Activated CD4-positive, alpha-beta T cell treated with anti-CD3 and anti-CD28 coated beads for 4 hours (primary cell): Measurements from ENCODE around the gene PTPN6.
A peak's percentile ranks its signal among the peaks of the same experiment; 100 is the strongest.

Experiments
- DNase-seq, 2 donors: peaks; one replicate each; pipeline ENCODE4 v3.0.0-alpha.2; 2020

Gene PTPN6

GRCh38 chr12:6942331-6942665, 8.9 kb upstream of the PTPN6 start:
- DNase-seq = no peak

- peak; percentile 77 to 78 for DNase-seq
These were observed 7.8 kb upstream of the PTPN6 start for GRCh38 chr12:6943389-6943721.

DNA sequence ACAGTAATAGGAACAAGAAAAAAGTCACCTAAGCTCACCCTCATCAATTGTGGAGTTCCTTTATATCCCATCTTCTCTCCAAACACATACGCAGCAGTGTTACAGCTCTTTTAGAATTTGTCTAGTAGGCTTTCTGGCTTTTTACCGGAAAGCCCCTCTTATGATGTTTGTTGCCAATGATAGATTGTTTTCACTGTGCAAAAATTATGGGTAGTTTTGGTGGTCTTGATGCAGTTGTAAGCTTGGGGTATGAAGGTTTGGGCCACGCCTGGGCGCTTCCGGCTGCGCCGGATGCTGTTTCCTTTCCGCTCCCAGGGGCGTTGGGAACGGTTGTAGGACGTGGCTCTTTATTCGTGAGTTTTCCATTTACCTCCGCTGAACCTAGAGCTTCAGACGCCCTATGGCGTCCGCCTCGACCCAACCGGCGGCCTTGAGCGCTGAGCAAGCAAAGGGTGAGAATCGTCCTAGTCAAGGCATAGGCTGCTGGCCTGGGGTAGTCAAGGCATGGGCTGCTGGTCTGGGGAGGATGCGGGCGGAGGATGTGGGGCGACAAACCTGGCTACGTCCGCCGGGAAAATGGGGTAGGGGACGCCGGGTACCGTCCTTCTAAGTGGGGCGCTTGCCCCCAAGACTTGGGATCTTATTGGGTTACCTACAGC, 7.3 kb upstream of the PTPN6 start, which contains the start of the genes C12orf57 and RNU7-1:
C12orf57 (plus strand) TSS at position 301 of the 659 bp plus-strand sequence; CDS start at position 401, 100 bp downstream.
RNU7-1 (plus strand) TSS at position 95 of the 659 bp plus-strand sequence.
- DNase-seq = peak in 1 of 2 donors; percentile 68

- peak; percentile 84 to 86 for DNase-seq
These were observed 6.6 kb upstream of the PTPN6 start for GRCh38 chr12:6944381-6945186.

DNA sequence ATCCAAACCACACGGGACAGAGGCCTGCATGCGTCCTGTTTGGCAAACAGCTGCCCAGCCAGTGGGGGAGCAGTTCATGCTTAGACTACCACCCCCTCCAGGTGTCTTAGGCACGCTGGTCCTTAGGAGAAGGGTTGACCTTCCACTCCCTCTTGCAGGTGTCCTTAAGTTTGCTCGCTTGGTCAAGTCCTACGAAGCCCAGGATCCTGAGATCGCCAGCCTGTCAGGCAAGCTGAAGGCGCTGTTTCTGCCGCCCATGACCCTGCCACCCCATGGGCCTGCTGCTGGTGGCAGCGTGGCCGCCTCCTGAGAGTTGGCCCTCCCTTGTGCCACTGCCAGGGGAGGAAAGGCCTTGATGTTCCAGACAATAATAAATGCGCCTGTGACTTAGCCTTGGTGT, 5.5 kb upstream of the PTPN6 start:
- DNase-seq = no peak

- peak in 1 of 2 donors; percentile 52 for DNase-seq
These were observed 4.9 kb upstream of the PTPN6 start for GRCh38 chr12:6946033-6946919.

DNA sequence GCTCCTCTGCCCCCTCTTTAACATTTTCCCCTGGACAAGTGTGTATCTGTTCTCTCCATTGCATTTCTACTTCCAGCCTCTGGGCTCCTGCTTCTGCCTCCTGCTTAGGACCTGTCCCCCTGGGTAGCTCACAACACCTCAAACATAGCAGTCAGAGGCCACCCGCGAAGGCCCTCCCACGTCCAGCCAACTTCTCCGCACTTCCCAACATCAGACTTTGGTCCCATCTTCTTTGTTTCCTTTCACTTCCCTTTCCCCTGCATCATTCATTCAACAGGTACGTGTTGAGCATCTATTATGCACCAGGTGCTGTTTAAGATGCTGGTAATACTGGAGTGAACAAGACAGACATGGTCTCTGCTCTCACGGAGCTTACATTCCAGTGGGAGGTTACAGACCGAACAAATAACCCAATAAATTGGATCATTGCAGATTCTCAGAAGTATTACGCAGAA, 4.2 kb upstream of the PTPN6 start:
- DNase-seq = no peak

DNA sequence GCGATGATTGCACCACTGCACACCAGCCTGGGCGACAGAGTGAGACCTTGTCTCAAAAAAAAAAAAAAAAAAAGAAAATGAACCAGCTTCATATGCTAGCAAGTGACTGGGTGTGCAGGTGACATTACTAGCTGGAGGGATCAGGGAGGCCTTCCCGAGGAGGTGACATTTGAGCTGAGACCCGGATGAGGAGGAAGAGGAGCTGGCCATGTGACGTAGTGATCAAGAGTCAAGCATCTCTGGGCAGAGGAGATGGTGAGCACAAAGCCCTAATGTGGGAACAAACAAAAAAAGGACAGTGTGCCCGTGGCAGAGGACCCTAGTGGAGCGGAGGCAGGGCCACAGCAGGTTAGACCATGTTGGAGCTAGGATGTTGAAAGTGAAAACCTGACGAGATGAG, 3.5 kb upstream of the PTPN6 start:
- DNase-seq = no peak

DNA sequence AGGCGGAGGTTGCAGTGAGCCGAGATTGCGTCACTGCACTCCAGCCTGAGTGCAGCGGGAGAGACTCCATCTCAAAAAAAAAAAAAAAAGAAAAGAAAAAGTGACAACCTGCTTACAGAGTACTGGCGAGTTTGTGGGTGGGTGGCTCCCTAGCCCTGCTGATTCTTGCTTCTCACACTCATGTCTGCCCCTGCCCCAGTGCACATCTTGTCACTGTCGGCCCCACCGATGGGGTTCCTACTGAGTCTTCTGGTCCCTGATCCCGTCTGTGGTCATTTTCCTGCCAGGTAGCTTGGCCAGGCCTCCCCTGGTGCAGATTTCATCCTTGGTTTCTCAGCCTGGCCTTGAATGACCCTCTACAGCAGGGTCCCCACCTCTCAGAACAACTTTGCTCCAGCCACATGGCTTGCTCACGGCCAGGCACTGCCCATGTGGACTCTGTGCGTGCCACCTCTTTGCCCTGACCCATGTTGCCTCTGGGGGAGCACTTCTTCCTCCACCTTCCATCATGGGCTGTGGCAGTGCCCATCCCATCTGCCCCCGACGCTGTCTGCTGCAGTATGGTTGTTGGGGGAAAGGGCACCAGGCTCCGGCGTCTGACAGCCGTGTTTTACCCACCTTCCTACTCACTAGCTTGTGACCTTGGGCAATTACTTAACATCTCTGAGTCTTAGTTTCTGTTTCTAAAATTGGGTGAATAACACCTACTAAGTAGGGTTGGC, 2.1 kb upstream of the PTPN6 start:
- DNase-seq = peak in 1 of 2 donors; percentile 36

GRCh38 chr12:6950401-6950801, 755 bp upstream of the PTPN6 start:
- peak in 1 of 2 donors; percentile 27 for DNase-seq

DNA sequence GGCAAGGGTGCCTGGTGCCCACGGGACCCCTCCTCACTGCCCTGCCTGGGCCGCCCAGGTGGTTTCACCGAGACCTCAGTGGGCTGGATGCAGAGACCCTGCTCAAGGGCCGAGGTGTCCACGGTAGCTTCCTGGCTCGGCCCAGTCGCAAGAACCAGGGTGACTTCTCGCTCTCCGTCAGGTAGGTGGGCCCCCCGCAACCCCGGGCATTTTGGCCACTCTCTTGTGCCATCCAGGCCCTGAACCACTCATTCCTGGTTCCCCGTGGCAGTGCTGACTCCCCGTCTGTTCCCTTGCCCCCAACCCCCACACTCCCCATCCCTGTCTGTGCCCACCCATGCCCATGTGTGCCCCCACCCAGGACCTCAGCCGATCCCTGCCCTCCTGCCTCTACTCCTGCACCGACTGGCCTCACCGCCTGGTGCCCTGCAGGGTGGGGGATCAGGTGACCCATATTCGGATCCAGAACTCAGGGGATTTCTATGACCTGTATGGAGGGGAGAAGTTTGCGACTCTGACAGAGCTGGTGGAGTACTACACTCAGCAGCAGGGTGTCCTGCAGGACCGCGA, 480 bp downstream of the PTPN6 start:
- no peak for DNase-seq

DNA sequence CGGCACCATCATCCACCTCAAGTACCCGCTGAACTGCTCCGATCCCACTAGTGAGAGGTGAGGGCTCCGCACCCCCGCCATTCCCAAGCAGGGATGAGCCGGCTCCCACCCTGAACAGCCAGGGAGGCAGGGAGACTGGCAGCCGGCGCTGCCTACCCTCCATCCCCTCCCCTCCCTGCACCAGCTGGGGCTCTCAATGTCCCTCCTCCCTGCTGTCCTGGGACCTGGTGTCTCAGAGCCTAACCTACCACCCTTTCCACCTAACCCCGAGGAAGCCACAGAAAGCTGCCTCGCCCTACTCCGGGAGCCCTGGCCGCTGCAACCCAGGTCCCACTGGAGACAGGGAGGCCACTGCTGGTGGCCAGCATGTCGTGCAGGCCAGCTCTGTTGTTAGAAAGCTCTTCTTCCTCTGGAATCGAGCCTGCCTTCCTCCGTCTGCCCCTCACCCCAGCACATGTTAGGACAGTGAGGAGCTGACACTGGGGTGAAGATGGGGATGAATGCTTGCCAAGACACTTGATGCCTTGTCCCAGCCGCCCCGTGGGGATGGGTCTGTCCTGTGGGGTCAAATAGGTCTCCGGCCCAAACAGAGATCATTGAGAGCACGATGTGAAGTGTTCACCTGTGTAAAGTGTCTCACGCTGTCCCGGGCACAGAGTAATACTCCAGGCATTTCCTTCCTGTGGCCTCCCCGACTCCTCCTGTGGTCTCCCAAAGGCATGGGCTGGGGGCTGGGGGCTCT, 1.1 kb downstream of the PTPN6 start:
- DNase-seq = peak in 1 of 2 donors; percentile 47

GRCh38 chr12:6952863-6953441, 1.8 kb downstream of the PTPN6 start:
- no peak for DNase-seq

GRCh38 chr12:6953442-6954315, 2.5 kb downstream of the PTPN6 start:
- peak; percentile 81 to 85 for DNase-seq

DNA sequence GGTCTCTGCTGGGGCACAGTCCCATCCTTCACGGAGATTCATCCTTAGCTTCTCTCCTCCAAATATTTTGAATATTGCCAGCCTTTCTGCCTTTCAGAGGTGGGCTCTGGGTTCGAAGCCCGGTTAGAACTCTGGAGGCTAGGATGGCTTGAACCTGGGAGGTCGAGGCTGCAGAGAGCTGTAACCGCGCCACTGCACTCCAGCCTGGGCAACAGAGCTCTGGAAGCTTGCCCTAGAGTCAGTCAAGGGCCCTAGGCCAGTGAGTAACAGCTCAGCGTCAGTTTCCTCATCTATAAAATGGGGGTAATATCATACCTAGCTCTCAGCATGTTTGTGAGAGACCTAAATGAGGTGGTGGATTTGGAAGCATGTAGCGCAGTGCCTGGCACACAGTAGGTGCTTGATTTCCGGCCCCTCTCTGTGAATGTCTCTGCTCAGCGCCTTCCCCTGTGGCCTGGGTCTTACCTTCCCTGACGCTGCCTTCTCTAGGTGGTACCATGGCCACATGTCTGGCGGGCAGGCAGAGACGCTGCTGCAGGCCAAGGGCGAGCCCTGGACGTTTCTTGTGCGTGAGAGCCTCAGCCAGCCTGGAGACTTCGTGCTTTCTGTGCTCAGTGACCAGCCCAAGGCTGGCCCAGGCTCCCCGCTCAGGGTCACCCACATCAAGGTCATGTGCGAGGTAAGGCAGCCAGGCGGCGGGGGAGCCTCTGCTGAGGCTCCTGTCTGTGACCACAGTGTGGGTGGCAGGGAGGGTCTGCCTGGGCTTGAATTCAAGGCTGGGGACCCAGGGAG, 3.4 kb downstream of the PTPN6 start:
- peak in 1 of 2 donors; percentile 26 for DNase-seq

GRCh38 chr12:6955108-6956020, 4.2 kb downstream of the PTPN6 start:
- DNase-seq = no peak

- DNase-seq = peak in 1 of 2 donors; percentile 35
These were observed 5.0 kb downstream of the PTPN6 start for GRCh38 chr12:6956021-6956727.
